HG03066 (cell line): ENCODE measurements around the gene ADI1.

Experiments
- ATAC-seq: cut with Tn5 transposase; IDR thresholded peaks from one replicate; pipeline ENCODE4 v1.9.1; 2021; ENCODE audit warnings: low read depth; ENCODE audit not compliant: unreplicated experiment

The ADI1 gene

DNA sequence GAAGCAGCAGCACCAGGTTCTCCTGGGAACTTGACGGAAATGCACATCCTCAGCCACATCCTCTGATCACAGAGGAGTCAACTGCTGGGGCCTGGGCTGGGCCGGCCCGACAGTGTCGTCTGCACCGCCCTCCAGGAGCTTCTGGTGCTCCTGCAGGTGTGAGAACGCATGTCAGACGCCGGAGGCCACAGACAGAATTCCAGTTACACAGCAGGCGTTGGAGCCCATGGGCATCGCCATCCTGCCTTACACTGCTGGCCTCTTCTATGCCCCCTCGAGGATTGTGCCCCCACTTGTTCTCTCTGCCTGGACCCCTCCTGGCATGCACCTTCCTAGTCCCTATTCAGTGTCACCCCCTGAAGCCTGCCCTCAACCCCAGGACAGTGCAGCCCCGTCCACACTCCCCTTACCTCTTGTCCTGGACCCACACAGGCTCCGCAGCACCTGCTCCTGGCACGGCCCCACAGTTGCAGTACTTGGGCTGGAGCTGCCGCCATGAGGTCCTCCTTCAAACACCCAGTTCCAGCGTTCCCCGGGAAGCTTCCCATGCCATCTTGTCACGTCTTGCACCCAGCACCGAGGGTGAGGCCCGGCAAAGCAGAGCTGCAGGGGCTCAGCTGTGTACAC lies 37.5 kb downstream of the ADI1 start:
- ATAC-seq = no peak

GRCh38 chr2:3481011-3481400 lies 38.3 kb downstream of the ADI1 start:
- no peak for ATAC-seq

GRCh38 chr2:3480352-3481010 lies 38.9 kb downstream of the ADI1 start:
- ATAC-seq = no peak

DNA sequence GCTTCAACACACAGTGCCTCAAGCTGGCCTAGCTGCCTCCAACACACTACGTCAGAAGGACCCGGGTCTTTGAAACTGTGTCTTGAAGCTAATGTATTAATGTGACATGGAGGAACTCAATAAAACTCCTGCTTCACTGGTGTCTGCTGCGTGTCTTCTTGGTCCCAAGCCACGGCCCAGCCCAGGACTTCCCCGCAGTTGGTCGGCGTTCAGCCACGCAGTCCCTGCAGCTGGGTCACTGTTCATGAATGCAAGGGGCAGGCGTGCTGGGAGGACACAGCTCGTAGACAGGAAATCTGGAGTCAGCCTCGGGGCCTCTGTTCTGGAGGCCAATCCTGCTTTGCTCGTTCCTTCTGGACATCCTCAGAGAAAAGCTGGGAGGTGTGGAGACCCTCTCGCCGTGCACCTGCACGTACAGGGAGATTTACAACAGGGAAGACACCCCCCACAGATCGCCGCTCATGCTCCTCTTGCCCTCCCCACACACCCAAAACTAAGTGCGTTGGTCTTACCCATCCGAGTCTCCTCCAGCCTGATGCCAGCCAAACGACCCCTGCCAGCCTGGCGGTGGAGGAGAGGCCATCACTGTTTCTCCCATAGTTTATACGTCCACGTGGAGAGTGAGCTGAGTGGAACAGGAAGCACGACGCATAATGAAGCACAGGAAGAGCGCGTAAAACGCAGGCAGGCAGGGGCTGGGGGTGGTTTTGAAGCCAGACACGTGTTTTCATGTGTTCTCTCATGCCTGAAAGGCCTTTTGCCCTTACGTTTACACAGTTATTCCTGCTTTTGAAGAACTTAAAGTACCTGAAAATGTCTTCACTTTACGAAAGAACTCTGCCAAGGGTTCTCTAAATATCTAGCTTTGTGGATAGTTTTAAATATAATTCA lies 39.7 kb downstream of the ADI1 start:
- ATAC-seq = no peak

- ATAC-seq = no peak
Measured at GRCh38 chr2:3478846-3479385, 40.4 kb downstream of the ADI1 start.

DNA sequence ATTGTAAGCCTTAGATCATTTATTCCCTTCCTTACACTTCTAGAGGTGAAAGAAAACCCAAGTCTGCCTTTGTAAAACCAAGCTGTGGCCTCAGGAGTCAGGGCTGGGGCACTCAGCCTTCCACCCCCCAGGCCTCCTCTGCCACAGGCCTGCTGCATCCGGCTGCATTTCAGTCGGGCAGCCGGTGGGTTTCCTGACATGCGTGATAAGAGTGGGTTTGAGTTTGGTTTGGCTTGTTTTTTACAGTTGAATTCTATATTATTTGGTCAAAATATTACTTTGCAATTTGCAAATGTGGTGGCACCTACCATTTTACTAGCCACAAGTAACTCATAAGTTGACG lies 42.4 kb downstream of the ADI1 start:
- no peak for ATAC-seq

- ATAC-seq = no peak
Measured at GRCh38 chr2:3476321-3476984, 42.9 kb downstream of the ADI1 start.

GRCh38 chr2:3475771-3476170 lies 43.6 kb downstream of the ADI1 start:
- ATAC-seq = no peak

- ATAC-seq = no peak
Measured at GRCh38 chr2:3472966-3473365, 46.4 kb downstream of the ADI1 start.

DNA sequence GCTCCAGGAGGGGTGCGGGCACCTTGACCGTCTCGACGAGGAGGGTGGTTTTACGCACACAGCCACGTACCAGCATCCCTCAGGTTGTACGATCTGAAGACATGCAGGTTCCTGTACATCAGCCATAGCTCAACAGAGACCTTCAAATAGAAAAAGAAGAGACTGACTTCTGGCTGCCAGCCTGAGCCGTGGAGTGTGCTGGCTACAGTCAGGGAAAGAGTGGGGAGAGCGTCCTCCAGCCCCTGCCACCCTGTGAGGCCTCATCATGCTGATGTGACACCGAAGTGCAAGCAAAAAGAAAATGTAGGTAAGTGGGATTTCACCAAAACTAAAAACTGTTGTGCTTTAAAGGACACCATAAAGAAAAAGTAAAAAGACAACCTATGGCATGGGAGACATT lies 47.0 kb downstream of the ADI1 start:
- no peak for ATAC-seq

DNA sequence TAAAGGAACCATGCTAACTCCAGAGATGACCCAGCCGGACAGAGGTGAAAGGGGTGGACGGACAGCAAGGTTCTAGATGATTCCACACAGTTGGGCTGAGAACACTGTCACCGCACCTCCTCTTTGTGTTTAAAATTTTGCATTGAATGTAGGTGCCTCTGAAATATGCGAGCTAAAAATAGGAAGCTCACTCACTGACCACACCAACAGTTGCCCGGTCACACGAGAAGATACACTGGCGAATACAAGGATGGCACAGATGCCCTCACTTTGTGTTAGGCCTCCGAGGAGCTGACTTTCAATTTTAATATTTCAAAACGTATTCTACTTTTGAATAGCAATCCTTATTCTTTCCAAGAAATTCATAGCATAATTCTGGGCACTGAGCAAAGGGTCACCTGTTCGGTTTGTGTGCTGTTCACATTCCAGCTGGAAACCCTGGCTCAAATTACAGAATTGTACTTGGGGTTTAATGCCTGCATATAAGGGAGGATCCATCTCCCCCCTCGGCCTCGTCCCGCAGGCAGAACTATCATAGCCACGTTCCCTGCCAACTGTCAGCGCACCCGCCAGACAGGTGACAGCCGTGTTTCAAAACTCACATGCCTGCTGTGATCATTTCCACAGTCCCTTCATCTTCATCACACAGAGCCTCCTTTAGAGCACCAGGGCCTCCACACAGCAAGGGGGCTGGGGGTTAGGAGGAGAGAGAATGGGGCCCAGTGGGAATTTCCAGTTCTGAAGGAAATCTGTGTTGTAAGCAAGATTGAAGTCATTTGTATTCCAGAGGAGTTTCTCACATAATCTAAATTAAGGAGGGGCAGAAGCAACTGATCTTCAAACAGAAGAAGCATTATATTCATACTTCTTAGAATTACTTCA lies 48.2 kb downstream of the ADI1 start:
- ATAC-seq = no peak

- ATAC-seq = no peak
Measured at GRCh38 chr2:3470166-3470651, 49.1 kb downstream of the ADI1 start.

GRCh38 chr2:3469486-3469885 lies 49.8 kb downstream of the ADI1 start:
- no peak for ATAC-seq

- ATAC-seq = no peak
Measured at GRCh38 chr2:3468296-3468988, 50.9 kb downstream of the ADI1 start.

DNA sequence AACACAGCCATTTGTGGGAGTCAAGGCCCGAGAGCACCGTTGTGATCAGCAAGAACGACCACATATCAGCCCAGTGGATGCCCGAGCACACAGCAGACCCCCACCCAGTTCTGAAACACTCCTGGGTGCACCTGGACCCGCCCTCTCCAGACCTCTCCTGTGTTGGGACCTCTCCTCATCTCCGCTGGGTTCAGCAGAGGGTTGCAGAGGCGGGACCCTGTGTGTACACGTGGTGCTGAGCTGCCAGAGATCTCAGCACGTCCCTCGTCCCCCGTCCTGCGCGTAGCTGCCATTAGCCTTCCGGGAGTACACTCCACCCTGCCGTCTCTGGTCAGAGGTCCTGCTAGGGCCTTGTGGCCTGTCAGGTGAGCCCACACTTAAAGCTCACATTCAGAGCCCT lies 51.7 kb downstream of the ADI1 start:
- no peak for ATAC-seq

- no peak for ATAC-seq
Measured at GRCh38 chr2:3466966-3467365, 52.4 kb downstream of the ADI1 start.

- no peak for ATAC-seq
Measured at GRCh38 chr2:3466482-3466863, 52.9 kb downstream of the ADI1 start.

GRCh38 chr2:3465844-3466481 lies 53.4 kb downstream of the ADI1 start:
- no peak for ATAC-seq

DNA sequence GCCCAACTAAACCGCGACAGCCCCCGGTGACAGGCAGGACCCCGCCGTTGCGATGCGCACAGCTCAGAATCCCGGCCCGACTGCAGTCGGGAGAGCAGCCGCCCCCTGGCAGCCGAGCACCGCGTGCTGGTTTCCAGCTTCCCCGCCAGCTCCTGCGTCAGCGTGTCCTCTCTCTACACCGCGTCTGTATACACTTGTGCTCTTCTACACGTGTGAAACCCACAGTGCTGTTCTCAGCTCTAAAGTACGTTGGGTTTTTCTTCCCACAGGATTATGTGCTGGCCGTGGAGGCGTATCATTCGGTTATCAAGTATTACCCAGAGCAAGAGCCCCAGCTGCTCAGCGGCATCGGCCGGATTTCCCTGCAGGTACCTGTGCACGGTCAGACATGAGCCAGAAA lies 54.0 kb downstream of the ADI1 start:
- ATAC-seq = no peak
